Tibial nerve (tissue), 4 donors: ENCODE data around the gene NSDHL.
"Not testable (repeated sequence)": the region's sequence is repeated elsewhere in the genome, so short reads cannot be mapped to it uniquely, and the experiment has no call there.

Experiments used
- CTCF ChIP-seq, 5 experiments: fragments of 200-600 bp in 3 of 5; fragments of 450-650 bp in 2 of 5; sonication (generic) in 3 of 5; IDR thresholded peaks; one replicate each; pipeline ENCODE4 v1.5.1; 2016 to 2019; ENCODE audit warnings: antibody characterized with exemption in 5 of 5, mild to moderate bottlenecking in 3 of 5, moderate library complexity in 2 of 5
- EP300 ChIP-seq, 2 donors: sonication (generic); formaldehyde crosslinking; IDR thresholded peaks; one replicate each; pipeline ENCODE4 v1.6.1; 2017; ENCODE audit warnings: antibody characterized with exemption in 2 of 2, mild to moderate bottlenecking in 1 of 2

GRCh38 chrX:152910018-152910417 is 79.2 kb downstream of the NSDHL start:
- TF ChIP-seq EP300, CTCF (IDR thresholded peaks at IDR 0.05): not testable (repeated sequence)
